ENCODE measurements around the gene YY1. TPM values are rescaled to one million over a fixed set of nuclear protein-coding genes. Genes with fewer than 3 reads are reported as not detected.

The YY1 gene
- total and polyA plus RNA-seq, 2 of the 4 experiments (the other 2 are of a cell fraction), result 21.7 to 29.9 TPM

- Histone ChIP-seq H2BK120ac (ENCODE audit: low read depth, low read length) (no peak overlapping the region), H2AK9ac (replicated peaks; ENCODE audit: low read depth, low read length, poor library complexity) (peak overlapping the region; percentile 35), H2AK5ac (ENCODE audit: low read depth, low read length) (no peak overlapping the region), H2BK15ac (ENCODE audit: low read depth, low read length) (no peak overlapping the region), H2BK20ac (ENCODE audit: low read depth, low read length) (no peak overlapping the region), H3K9ac (ENCODE audit: low read depth, low read length) (no peak overlapping the region), H3K4me3 (ENCODE audit: insufficient read depth, low read depth, low read length) (no peak overlapping the region), H3K27me3 (ENCODE audit: control insufficient read depth, insufficient read depth, low read length) (no peaks in the 10 kb centered on the region), H3K23ac (ENCODE audit: low read depth, low read length) (no peak overlapping the region), H3K14ac (replicated peaks; ENCODE audit: low read depth, low read length) (no peak overlapping the region), H4K20me1 (ENCODE audit: insufficient read depth, low read length) (peaks cover 5% of the 10 kb centered on the region), H4K91ac (ENCODE audit: insufficient read depth, low read depth, low read length) (no peak overlapping the region), H3K4me2 (ENCODE audit: low read depth, low read length) (no peak overlapping the region), H3K4ac (ENCODE audit: low read depth, low read length) (no peak overlapping the region), H4K8ac (ENCODE audit: low read depth in 2 of 2, low read length in 2 of 2) (no peak overlapping the region), H3K56ac (ENCODE audit: extremely low read depth, insufficient read depth, low read length) (no peak overlapping the region), H3K18ac (ENCODE audit: low read depth, low read length) (no peak overlapping the region), H3K36me3 (ENCODE audit: control insufficient read depth, insufficient read depth, low read length) (peaks cover 35% of the 10 kb centered on the region), H2AFZ (replicated peaks; ENCODE audit: low read length, poor library complexity) (no peak overlapping the region), H2BK5ac (ENCODE audit: low read depth, low read length, poor library complexity, severe bottlenecking) (no peak overlapping the region), H3K79me1 (ENCODE audit: low read depth in 1 of 2, low read length in 2 of 2) (peaks cover under 1 to 68% of the 10 kb centered on the region in 2 experiments), H4K5ac (ENCODE audit: low read depth, low read length) (no peak overlapping the region), H3K9me1 (ENCODE audit: insufficient read depth, low read length) (peaks cover 3% of the 10 kb centered on the region; the same call in 1 of the 2 replicates), H3K4me1 (ENCODE audit: control insufficient read depth, insufficient read depth, low read length) (peaks cover 4% of the 10 kb centered on the region), H3K9me3 (ENCODE audit: control insufficient read depth, insufficient read depth, low read length) (no peaks in the 10 kb centered on the region), H3K27ac (ENCODE audit: insufficient read depth, low read length) (no peak overlapping the region)
- WGBS, 2 experiments (ENCODE audit: extremely low coverage in 2 of 2, insufficient read length in 1 of 2), result 69% methylated on average over 2 of the region's 12 CpGs; no CpG with 5 or more reads in 1 of the 2 experiments
- ChIA-PET CTCF (interaction anchor here (1.1 kb wide), 1 partner anchor 8 kb away, joined by 3 read pairs; no protein-coding TSS in a partner anchor), POLR2A (ENCODE audit: unreplicated experiment) (no interaction called here)
- ATAC-seq (ENCODE audit: low read depth) (no peak), DNase-seq (no peak)
- dilution Hi-C loops (cut with HindIII; ENCODE audit: low sequenced_read_pairs, unreplicated experiment) (no loop called here), intact Hi-C loops (cut with micrococcal nuclease) (loop anchor here (5.0 kb wide), 1 partner anchor 90 kb away; the partner anchor contains the start of gene WDR25), in situ Hi-C loops (cut with MboI; ENCODE audit: low sequenced_read_pairs) (no loop called here)
- no TSS peak for BruUV-seq (replicated peaks)
- TF ChIP-seq RAD21 (IDR thresholded peaks at IDR 0.05; ENCODE audit: low read length), result no peak
- TF ChIP-seq SMC3 (IDR thresholded peaks at IDR 0.05; ENCODE audit: low read depth, low read length), result no peak
- TF ChIP-seq CEBPB (IDR thresholded peaks at IDR 0.05; ENCODE audit: low read depth, low read length), result no peak
- no peak for TF ChIP-seq MAFK (IDR thresholded peaks at IDR 0.05; ENCODE audit: low read depth, low read length)
- TF ChIP-seq MAZ (IDR thresholded peaks at IDR 0.05; ENCODE audit: borderline replicate concordance, low read depth, low read length), result no peak
- no peak for TF ChIP-seq FOS (IDR thresholded peaks at IDR 0.05; ENCODE audit: low read depth, low read length)
- no peak for TF ChIP-seq ELK1 (IDR thresholded peaks at IDR 0.05; ENCODE audit: borderline replicate concordance, low read depth, low read length)
- TF ChIP-seq CTCF (conservative IDR thresholded peaks at IDR 0.05; ENCODE audit: low read depth, low read length), result no peak
- TF ChIP-seq RFX5 (IDR thresholded peaks at IDR 0.05; ENCODE audit: low read depth, low read length), result no peak
- TF ChIP-seq MXI1 (IDR thresholded peaks at IDR 0.05; ENCODE audit: borderline replicate concordance, low read depth, low read length), result no peak
- no peak for TF ChIP-seq POLR2A (IDR thresholded peaks at IDR 0.05; ENCODE audit: low read depth, low read length)
- TF ChIP-seq USF2 (IDR thresholded peaks at IDR 0.05; ENCODE audit: low read depth, low read length), result no peak
- TF ChIP-seq CHD1 (IDR thresholded peaks at IDR 0.05; ENCODE audit: low read depth, low read length), result no peak
- TF ChIP-seq NFE2L2 (IDR thresholded peaks at IDR 0.05; ENCODE audit: low read depth, low read length), result no peak
- no peak for TF ChIP-seq RCOR1 (IDR thresholded peaks at IDR 0.05; ENCODE audit: insufficient replicate concordance, low read length)
Measured at GRCh38 chr14:100287202-100287997, 48.5 kb downstream of the YY1 start.
